GM21528 (cell line): Measurements from ENCODE around the gene CLDN10.
"Not testable (repeated sequence)": the region's sequence is repeated elsewhere in the genome, so short reads cannot be mapped to it uniquely, and the experiment has no call there.

ENCODE experiments used
- ATAC-seq: cut with Tn5 transposase; IDR thresholded peaks from one replicate; pipeline ENCODE4 v1.9.1; 2021; ENCODE audit warnings: mild to moderate bottlenecking, moderate library complexity; ENCODE audit not compliant: unreplicated experiment, low FRiP score

Gene CLDN10

GRCh38 chr13:95540888-95541287, 11.6 kb upstream of the CLDN10 start:
- ATAC-seq: no peak

GRCh38 chr13:95541308-95541707, 11.2 kb upstream of the CLDN10 start:
- ATAC-seq: no peak

GRCh38 chr13:95541911-95542474, 10.5 kb upstream of the CLDN10 start:
- ATAC-seq: no peak

GRCh38 chr13:95544293-95544692, 8.2 kb upstream of the CLDN10 start:
- ATAC-seq: no peak

GRCh38 chr13:95546919-95547318, 5.6 kb upstream of the CLDN10 start:
- no peak for ATAC-seq

GRCh38 chr13:95547531-95548167, 4.9 kb upstream of the CLDN10 start:
- ATAC-seq: no peak

GRCh38 chr13:95552208-95552538, 347 bp upstream of the CLDN10 start:
- ATAC-seq: no peak

GRCh38 chr13:95553581-95554385, 1.3 kb downstream of the CLDN10 start:
- no peak for ATAC-seq

GRCh38 chr13:95557013-95557412, 4.5 kb downstream of the CLDN10 start:
- no peak for ATAC-seq

GRCh38 chr13:95559100-95559499, 6.6 kb downstream of the CLDN10 start:
- no peak for ATAC-seq

- ATAC-seq: no peak
Observed at GRCh38 chr13:95560387-95560786, 7.9 kb downstream of the CLDN10 start.

- no peak for ATAC-seq
Observed at GRCh38 chr13:95564091-95564490, 11.6 kb downstream of the CLDN10 start.

GRCh38 chr13:95564733-95565291, 12.3 kb downstream of the CLDN10 start:
- no peak for ATAC-seq

- not testable (repeated sequence) for ATAC-seq
Observed at GRCh38 chr13:95565758-95566157, 13.2 kb downstream of the CLDN10 start.

GRCh38 chr13:95568131-95568530, 15.6 kb downstream of the CLDN10 start:
- no peak for ATAC-seq

GRCh38 chr13:95570016-95570415, 17.5 kb downstream of the CLDN10 start:
- no peak for ATAC-seq

GRCh38 chr13:95571941-95572340, 19.4 kb downstream of the CLDN10 start:
- no peak for ATAC-seq

- ATAC-seq: no peak
Observed at GRCh38 chr13:95573221-95573620, 20.7 kb downstream of the CLDN10 start.

GRCh38 chr13:95579303-95579702, 26.8 kb downstream of the CLDN10 start:
- peak; percentile 68 for ATAC-seq

- no peak for ATAC-seq
Observed at GRCh38 chr13:95585867-95586266, 33.3 kb downstream of the CLDN10 start.

- no peak for ATAC-seq
Observed at GRCh38 chr13:95588134-95588533, 35.6 kb downstream of the CLDN10 start.

GRCh38 chr13:95588721-95589120, 36.2 kb downstream of the CLDN10 start:
- no peak for ATAC-seq
